Measurements from ENCODE around the gene CEACAM16. TPM values are rescaled to one million over a fixed set of nuclear protein-coding genes. Genes with fewer than 3 reads are reported as not detected.

CEACAM16 gene
- total and polyA plus RNA-seq, 9 of the 15 experiments (the other 6 are each of a cell fraction or from before 2014, with no cell fraction given) = not detected

- peak overlapping the region; percentile 80; the same call in 1 of the 2 replicates for H2AFZ ChIP-seq (ENCODE audit: low read depth, low read length)
- H3K9me3 ChIP-seq (replicated peaks; ENCODE audit: control insufficient read depth, insufficient read depth, low read depth, low read length) = no peaks in the 10 kb centered on the region
- no peaks in the 10 kb centered on the region for H3K9me1 ChIP-seq (ENCODE audit: control insufficient read depth, insufficient read depth, low read length)
- no peaks in the 10 kb centered on the region for H3K79me2 ChIP-seq (ENCODE audit: control insufficient read depth, insufficient read depth, low read length)
- no peaks in the 10 kb centered on the region for H3K27me3 ChIP-seq (ENCODE audit: control insufficient read depth in 2 of 2, insufficient read depth in 2 of 2, low read length in 2 of 2)
- CTCF ChIA-PET (ENCODE audit: low intra/inter-chr PET ratio) = no interaction called here
- peak overlapping the region; percentile 78 for H3K4me2 ChIP-seq (ENCODE audit: insufficient read depth, low read length)
- FAIRE-seq (no peak), DNase-seq (ENCODE audit: extremely low read depth in 1 of 4, low spot score in 3 of 4) (no peak), ATAC-seq (no peak)
- H3K4me1 ChIP-seq (replicated peaks in 1 of 2; ENCODE audit: control insufficient read depth in 2 of 2, insufficient read depth in 2 of 2, low read length in 2 of 2) = peaks cover 22 to 52% of the 10 kb centered on the region in 2 experiments
- peak overlapping the region; percentile 69 to 85; a peak in 2 of 4 replicates for H3K9ac ChIP-seq (ENCODE audit: insufficient read depth in 1 of 2, low read depth in 2 of 2, low read length in 2 of 2)
- no TSS peak for BruUV-seq (replicated peaks)
- WGBS (ENCODE audit: insufficient coverage, low coverage, missing lambda C conversion rate) = 85% methylated on average over 4 of the region's 4 CpGs
- no peaks in the 10 kb centered on the region for H4K20me1 ChIP-seq (replicated peaks; ENCODE audit: control insufficient read depth, insufficient read depth, low read length)
- TF ChIP-seq ZBTB43 (CRISPR knock-in tag; IDR thresholded peaks at IDR 0.05) (no peak), ETS2 (tag; IDR thresholded peaks at IDR 0.05; ENCODE audit: borderline replicate concordance, poor library complexity, severe bottlenecking) (no peak), RNF219 (CRISPR knock-in tag; IDR thresholded peaks at IDR 0.05) (no peak)
- no peak overlapping the region for H3K4me3 ChIP-seq
- intact Hi-C loops (cut with micrococcal nuclease) (no loop called here), in situ Hi-C loops (cut with MboI) (no loop called here)
- H3K36me3 ChIP-seq (ENCODE audit: control insufficient read depth, insufficient read depth, low read length) = no peaks in the 10 kb centered on the region
- H3K27ac ChIP-seq (ENCODE audit: extremely low read depth, low read depth, low read length) = peak overlapping the region; percentile 77; the same call in 2 of the 3 replicates
- POLR2A ChIA-PET = no interaction called here
Measured at GRCh38 chr19:44755219-44755618, 56.3 kb downstream of the CEACAM16 start.
